ENCODE results near the gene PNRC1.

The PNRC1 gene

DNA sequence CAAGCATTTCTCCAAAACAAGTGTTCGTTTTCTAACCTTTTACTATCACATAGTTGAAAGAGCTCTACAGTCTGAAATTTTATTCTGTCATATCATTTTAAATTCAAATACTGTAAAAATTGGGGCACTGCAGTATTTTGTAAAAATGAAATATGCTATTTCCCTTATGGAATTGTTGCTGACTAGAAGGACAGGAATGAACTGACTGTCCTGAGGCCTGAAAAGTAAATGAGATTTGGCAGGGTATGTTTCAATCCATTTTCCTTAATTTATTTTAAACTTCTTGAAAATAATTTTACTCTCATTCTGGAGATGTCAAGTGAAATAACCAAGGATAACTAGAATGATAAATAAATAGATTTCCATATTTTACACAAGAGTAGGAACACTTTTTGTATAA, 11.9 kb upstream of the PNRC1 start:
- TF ChIP-seq, protein P1, sequence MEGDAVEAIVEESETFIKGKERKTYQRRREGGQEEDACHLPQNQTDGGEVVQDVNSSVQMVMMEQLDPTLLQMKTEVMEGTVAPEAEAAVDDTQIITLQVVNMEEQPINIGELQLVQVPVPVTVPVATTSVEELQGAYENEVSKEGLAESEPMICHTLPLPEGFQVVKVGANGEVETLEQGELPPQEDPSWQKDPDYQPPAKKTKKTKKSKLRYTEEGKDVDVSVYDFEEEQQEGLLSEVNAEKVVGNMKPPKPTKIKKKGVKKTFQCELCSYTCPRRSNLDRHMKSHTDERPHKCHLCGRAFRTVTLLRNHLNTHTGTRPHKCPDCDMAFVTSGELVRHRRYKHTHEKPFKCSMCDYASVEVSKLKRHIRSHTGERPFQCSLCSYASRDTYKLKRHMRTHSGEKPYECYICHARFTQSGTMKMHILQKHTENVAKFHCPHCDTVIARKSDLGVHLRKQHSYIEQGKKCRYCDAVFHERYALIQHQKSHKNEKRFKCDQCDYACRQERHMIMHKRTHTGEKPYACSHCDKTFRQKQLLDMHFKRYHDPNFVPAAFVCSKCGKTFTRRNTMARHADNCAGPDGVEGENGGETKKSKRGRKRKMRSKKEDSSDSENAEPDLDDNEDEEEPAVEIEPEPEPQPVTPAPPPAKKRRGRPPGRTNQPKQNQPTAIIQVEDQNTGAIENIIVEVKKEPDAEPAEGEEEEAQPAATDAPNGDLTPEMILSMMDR (IDR thresholded peaks at IDR 0.05; ENCODE audit: extremely low read depth, insufficient read depth, missing control alignments), result no peak
- in situ Hi-C loops (cut with MboI; ENCODE audit: low pct_unique_long_range_greater_than_20kb, low sequenced_read_pairs, unreplicated experiment), result no loop called here
- DNase-seq (ENCODE audit: low spot score), result no peak

DNA sequence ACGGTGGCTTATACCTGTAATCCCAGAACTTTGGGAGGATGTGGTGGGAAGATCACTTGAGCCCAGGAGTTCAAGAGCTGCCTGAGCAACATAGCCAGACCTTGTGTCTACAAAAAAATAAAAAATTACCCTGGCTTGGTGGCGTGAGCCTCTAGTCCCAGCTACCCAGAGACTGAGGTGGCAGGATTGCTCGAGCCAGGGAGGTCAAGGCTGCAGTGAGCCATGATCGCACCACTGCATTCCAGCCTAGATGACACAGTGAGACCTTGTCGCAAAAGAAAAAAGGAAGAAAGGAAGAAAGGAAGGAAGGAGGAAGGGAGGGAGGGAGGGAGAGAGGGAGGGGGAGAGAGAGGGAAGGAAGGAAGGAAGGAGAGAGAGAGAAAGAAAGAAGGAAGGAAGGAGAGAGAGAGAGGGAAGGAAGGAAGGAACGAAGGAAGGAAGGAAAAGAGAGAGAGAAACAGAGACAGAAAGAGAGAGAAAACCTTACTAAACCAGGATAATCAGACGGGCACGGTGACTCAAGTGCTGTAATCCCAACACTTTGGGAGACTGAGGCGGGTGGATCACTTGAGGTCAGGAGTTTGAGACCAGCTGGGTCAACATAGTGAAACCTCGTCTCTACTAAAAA, 10.9 kb upstream of the PNRC1 start:
- TF ChIP-seq, protein P1 (IDR thresholded peaks at IDR 0.05; ENCODE audit: extremely low read depth, insufficient read depth, missing control alignments), result no peak
- DNase-seq (ENCODE audit: low spot score), result no peak
- in situ Hi-C loops (cut with MboI; ENCODE audit: low pct_unique_long_range_greater_than_20kb, low sequenced_read_pairs, unreplicated experiment), result no loop called here

DNA sequence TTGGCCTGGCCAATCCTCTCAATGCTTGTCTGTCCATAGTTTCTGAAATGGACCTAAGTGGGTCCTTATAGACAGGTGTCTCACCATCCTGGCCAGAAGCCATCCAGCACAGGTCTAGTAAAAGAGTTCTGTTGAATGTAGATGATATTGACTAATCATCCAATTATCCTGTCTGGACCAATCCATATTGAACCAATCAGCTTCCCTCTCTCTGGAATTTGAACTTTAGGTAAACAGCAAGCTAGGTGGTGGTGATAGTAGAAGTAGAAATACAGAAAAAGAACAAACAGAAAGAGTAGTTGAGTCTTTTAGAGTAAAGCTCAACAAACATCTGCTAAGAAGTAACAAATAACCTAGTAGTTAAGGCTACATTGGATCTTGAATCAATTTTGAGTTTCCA, 9.5 kb upstream of the PNRC1 start:
- in situ Hi-C loops (cut with MboI; ENCODE audit: low pct_unique_long_range_greater_than_20kb, low sequenced_read_pairs, unreplicated experiment), result no loop called here
- TF ChIP-seq, protein P1 (IDR thresholded peaks at IDR 0.05; ENCODE audit: extremely low read depth, insufficient read depth, missing control alignments), result no peak
- DNase-seq (ENCODE audit: low spot score), result no peak

DNA sequence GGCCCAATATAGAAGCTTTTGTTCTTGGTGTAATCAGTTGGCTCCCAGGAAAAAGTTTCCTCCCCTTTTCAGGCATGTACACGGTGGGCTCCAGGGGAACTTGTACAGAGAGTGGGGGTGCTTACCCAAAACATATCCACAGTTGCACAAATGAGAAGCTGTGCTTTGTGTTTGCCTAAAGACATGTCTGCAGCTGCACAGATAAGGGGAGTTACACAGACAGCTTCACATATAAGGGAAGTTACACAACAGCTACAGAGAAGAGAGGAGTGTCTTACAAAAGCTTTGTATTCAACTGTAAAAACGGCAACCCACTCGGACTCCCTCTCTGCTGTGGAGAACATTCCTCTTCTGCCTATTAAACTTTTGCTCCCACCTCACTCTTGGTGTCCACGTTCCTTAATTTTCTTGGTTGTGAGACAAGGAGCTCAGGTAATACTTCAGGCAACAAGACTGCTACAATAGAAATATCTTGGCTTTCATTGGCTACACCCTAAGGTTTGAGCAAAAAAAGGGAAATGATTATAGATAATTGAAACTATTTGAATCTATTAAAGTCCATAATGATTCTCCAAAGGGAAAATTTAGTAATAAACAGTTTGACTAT, 7.4 kb upstream of the PNRC1 start:
- in situ Hi-C loops (cut with MboI; ENCODE audit: low pct_unique_long_range_greater_than_20kb, low sequenced_read_pairs, unreplicated experiment), result no loop called here
- no peak for DNase-seq (ENCODE audit: low spot score)
- TF ChIP-seq, protein P1 (IDR thresholded peaks at IDR 0.05; ENCODE audit: extremely low read depth, insufficient read depth, missing control alignments), result no peak

DNA sequence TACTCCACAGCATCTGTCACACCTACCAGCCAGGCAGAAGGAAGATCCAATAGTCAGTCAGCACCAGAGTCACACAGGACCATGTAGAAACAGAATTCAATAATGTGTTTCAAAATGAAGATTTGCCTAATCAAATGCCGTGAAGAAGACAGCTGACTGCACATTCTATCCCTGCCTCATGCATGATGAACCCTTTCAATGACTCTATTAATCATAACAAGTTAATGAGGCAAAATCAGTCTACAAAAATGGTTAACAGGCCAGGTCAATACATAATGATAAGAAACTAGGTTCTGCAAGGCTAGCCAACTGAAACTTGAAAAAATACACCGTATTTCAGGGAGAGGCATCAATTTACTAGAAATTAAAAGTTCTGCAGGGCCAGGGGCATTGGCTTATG, 6.7 kb upstream of the PNRC1 start:
- no peak for DNase-seq (ENCODE audit: low spot score)
- TF ChIP-seq, protein P1 (IDR thresholded peaks at IDR 0.05; ENCODE audit: extremely low read depth, insufficient read depth, missing control alignments), result no peak
- in situ Hi-C loops (cut with MboI; ENCODE audit: low pct_unique_long_range_greater_than_20kb, low sequenced_read_pairs, unreplicated experiment), result no loop called here

DNA sequence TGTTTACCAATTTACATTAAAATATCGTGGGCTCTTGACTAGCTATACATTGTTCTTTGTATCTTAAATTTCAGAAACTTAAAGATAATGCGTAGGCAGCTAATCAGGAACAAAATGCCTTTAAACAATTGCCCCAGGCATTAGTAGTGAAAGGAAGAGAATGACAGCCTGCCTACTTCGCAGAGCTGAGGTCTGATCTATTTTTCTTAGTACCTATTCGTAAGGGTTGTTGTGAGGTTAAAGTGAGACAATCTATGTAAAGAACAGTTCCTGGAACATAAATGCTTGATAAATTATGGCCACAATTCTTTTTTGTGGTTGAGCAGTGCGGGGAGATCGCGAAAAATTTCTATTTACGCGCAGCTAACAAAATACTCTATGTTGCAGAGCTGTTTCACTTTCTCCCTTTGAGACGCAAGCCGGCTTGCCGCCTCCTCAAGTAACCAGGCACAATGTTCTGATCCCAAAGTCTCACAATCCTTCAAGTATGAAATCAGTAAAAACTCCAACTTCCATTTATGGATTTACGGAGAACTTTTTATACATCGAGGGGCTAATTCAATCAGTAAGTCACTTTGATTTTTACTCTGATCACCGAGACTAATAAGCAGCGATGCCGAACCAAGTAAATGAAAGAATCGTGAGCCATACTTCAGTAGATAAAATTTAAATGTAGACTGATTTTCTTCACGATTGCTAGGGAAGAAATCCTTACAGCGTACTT, 878 bp upstream of the PNRC1 start:
- in situ Hi-C loops (cut with MboI; ENCODE audit: low pct_unique_long_range_greater_than_20kb, low sequenced_read_pairs, unreplicated experiment), result no loop called here
- peak; percentile 50 for DNase-seq (ENCODE audit: low spot score)
- TF ChIP-seq, protein P1 (IDR thresholded peaks at IDR 0.05; ENCODE audit: extremely low read depth, insufficient read depth, missing control alignments), result no peak

All from GM13977 (cell line).